OCI-LY3 (cell line): ENCODE measurements around the gene ATP2A3.

Experiments used
- H2AFZ ChIP-seq: fragments of 200-600, 300-600 bp; shearing (Covaris generic); 2 replicates; pipeline ENCODE4 v1.6.0; 2014; ENCODE audit warnings: antibody characterized with exemption, low read depth, low read length
- H3K27ac ChIP-seq: fragments of 200-600, 300-600 bp; sonication (generic); 2 replicates; pipeline ENCODE4 v1.5.1; 2014; ENCODE audit warnings: mild to moderate bottlenecking, low read length, moderate library complexity, mixed read lengths
- H3K27me3 ChIP-seq: fragments of 200-600, 300-600 bp; sonication (generic); 2 replicates; pipeline ENCODE4 v1.6.1; 2014; ENCODE audit warnings: low read depth, low read length, mixed read lengths
- H3K36me3 ChIP-seq: fragments of 200-600, 300-600 bp; sonication (generic); replicated peaks from 2 replicates; pipeline ENCODE3; 2014; ENCODE audit warnings: low read depth, low read length, mixed read lengths
- H3K4me1 ChIP-seq: fragments of 300-600, 200-600 bp; sonication (generic); 2 replicates; pipeline ENCODE4 v1.6.1; 2014; ENCODE audit warnings: low read length, mixed read lengths
- H3K4me2 ChIP-seq: fragments of 200-600, 300-600 bp; sonication (generic); 2 replicates; pipeline ENCODE4 v1.6.1; 2014; ENCODE audit warnings: low read length, mixed read lengths
- H3K4me3 ChIP-seq: fragments of 300-600, 200-600 bp; sonication (generic); 2 replicates; pipeline ENCODE4 v1.5.1; 2014; ENCODE audit warnings: antibody characterized with exemption, mild to moderate bottlenecking, low read length, moderate library complexity
- H3K79me2 ChIP-seq: fragments of 300-600, 200-600 bp; shearing (Covaris generic); 2 replicates; pipeline ENCODE4 v1.6.1; 2014; ENCODE audit warnings: mild to moderate bottlenecking, low read length, mixed read lengths
- H3K9ac ChIP-seq: fragments of 300-600, 200-600 bp; shearing (Covaris generic); 2 replicates; pipeline ENCODE4 v1.6.0; 2014; ENCODE audit warnings: mild to moderate bottlenecking, low read length, moderate library complexity
- H3K9me3 ChIP-seq: fragments of 200-600, 300-600 bp; shearing (Covaris generic); 2 replicates; pipeline ENCODE4 v1.6.1; 2014; ENCODE audit warnings: low read length, mixed read lengths; ENCODE audit not compliant: insufficient read depth
- H4K20me1 ChIP-seq: fragments of 200-600, 300-600 bp; sonication (generic); 2 replicates; pipeline ENCODE4 v1.6.1; 2016; ENCODE audit warnings: low read length, mixed read lengths; ENCODE audit not compliant: insufficient read depth
- EZH2phosphoT487 ChIP-seq: fragments of 200-600 bp; shearing (Covaris generic); IDR thresholded peaks from 2 replicates; pipeline ENCODE4 v1.6.1; 2018; ENCODE audit warnings: antibody characterized with exemption, mixed run types, low read depth
- TF ChIP-seq, protein P1 (sequence below): fragments of 200-600, 300-600 bp; sonication (generic); IDR thresholded peaks from 2 replicates; pipeline ENCODE4 v1.5.1; 2014; ENCODE audit warnings: antibody characterized with exemption, low read length, low read depth

Gene ATP2A3

DNA sequence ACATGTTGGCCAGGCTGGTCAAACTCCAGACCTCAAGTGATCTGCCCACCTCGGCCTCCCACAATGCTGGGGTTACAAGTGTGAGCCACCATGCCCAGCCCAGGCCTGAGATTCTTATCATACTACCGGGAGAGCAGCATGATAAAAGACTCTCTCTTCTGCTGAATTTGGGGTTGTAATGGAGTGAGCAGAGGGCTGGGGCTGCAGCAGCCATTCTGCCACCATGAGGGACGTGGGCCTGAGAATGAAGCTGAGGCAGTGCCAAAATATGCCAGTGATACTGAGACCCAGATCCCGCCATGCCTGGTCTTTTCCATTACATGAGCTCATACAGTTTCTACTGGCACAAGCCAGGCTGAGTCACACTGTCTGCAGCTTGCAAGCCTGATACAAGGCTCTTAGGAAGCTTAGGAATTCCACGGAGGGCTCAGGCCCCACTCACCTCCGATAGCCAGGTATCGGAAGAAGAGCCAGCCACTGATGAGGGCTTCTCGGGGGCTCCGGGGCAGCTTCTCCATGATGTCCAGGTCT, 28.3 kb downstream of the ATP2A3 start:
- no peak overlapping the region for H3K4me2 ChIP-seq
- H4K20me1 ChIP-seq: no peaks in the 10 kb centered on the region
- H3K4me1 ChIP-seq: no peaks in the 10 kb centered on the region
- H3K79me2 ChIP-seq: no peaks in the 10 kb centered on the region
- H3K9ac ChIP-seq: no peak overlapping the region
- no peak overlapping the region for H3K27ac ChIP-seq
- no peaks in the 10 kb centered on the region for H3K9me3 ChIP-seq
- peaks cover 27% of the 10 kb centered on the region for H3K36me3 ChIP-seq
- no peaks in the 10 kb centered on the region for H3K27me3 ChIP-seq
- TF ChIP-seq EZH2phosphoT487: no peak
- TF ChIP-seq, protein P1, sequence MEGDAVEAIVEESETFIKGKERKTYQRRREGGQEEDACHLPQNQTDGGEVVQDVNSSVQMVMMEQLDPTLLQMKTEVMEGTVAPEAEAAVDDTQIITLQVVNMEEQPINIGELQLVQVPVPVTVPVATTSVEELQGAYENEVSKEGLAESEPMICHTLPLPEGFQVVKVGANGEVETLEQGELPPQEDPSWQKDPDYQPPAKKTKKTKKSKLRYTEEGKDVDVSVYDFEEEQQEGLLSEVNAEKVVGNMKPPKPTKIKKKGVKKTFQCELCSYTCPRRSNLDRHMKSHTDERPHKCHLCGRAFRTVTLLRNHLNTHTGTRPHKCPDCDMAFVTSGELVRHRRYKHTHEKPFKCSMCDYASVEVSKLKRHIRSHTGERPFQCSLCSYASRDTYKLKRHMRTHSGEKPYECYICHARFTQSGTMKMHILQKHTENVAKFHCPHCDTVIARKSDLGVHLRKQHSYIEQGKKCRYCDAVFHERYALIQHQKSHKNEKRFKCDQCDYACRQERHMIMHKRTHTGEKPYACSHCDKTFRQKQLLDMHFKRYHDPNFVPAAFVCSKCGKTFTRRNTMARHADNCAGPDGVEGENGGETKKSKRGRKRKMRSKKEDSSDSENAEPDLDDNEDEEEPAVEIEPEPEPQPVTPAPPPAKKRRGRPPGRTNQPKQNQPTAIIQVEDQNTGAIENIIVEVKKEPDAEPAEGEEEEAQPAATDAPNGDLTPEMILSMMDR: no peak
- no peak overlapping the region for H2AFZ ChIP-seq
- H3K4me3 ChIP-seq: no peak overlapping the region

DNA sequence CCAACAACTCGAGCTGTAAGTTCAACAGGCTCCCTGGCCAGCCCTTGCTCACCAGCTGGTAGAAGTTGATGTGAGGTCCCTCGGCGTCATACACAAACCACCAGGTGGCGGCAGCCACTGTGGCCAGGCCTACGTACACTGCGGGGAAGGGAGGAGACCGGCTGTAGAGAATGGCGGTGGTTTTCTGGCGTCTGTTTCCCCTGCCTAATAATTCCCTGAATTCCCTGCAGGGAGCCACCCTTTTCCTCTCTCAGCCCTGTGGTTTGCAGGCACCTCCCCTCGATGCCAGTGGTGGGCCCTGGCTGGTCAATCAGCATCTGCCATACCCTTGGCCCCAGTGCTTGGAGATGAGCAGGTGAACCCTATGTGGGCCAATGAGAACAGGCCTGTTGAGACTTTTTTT, 29.1 kb downstream of the ATP2A3 start:
- H3K9me3 ChIP-seq: no peaks in the 10 kb centered on the region
- H3K27me3 ChIP-seq: no peaks in the 10 kb centered on the region
- no peaks in the 10 kb centered on the region for H3K79me2 ChIP-seq
- H4K20me1 ChIP-seq: no peaks in the 10 kb centered on the region
- no peak overlapping the region for H3K27ac ChIP-seq
- TF ChIP-seq, protein P1: peak; percentile 43
- TF ChIP-seq EZH2phosphoT487: no peak
- H2AFZ ChIP-seq: no peak overlapping the region
- H3K9ac ChIP-seq: no peak overlapping the region
- H3K4me2 ChIP-seq: no peak overlapping the region
- H3K4me1 ChIP-seq: no peaks in the 10 kb centered on the region
- no peak overlapping the region for H3K4me3 ChIP-seq
- peaks cover 25% of the 10 kb centered on the region for H3K36me3 ChIP-seq

DNA sequence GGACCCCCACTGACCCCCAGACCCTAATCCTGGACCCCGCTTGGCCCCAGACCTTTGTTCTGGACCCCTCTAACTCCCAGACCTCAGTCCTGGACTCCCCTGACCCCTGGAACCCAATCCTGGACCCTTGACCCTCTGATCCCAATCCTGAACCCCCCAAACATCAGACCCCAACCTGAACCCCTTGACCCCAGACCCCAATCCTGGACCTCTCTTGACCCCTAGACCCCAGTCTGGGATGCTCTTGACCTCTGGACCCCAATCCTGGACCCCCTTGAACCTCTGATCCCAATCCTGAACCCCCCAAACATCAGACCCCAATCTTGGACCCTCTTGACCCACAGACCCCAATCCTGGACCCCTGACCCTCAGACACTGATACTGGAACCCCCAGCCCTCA, 34.5 kb downstream of the ATP2A3 start:
- Histone ChIP-seq H2AFZ (no peak overlapping the region), H3K4me1 (no peaks in the 10 kb centered on the region), H3K9me3 (no peaks in the 10 kb centered on the region), H3K4me2 (no peak overlapping the region), H3K79me2 (no peaks in the 10 kb centered on the region), H3K36me3 (peaks cover 1% of the 10 kb centered on the region), H3K27me3 (no peaks in the 10 kb centered on the region), H4K20me1 (no peaks in the 10 kb centered on the region), H3K4me3 (no peak overlapping the region), H3K9ac (no peak overlapping the region), H3K27ac (no peak overlapping the region)
- no peak for TF ChIP-seq EZH2phosphoT487
- TF ChIP-seq, protein P1: no peak

DNA sequence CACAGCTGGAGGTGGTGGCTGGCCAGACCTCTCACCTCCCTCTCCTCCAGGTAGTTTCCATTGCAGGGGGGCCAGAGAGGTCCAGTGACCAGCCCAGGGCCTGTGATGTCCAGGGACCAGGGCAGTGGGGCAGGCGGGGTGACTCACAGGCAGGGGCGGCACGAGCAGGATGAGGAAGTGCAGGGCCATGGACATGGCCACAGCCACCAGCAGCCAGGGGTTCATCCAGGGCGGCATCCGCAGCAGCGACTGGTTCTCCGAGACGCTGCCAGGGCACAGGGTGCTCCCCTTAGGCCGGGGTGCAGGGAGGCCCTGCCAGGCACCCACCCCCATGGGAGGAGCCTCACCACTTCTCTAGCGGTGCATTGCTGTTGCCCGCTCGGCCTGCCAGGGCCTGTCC, 35.1 kb downstream of the ATP2A3 start:
- Histone ChIP-seq H3K4me3 (no peak overlapping the region), H3K9ac (no peak overlapping the region), H3K79me2 (no peaks in the 10 kb centered on the region), H3K27ac (no peak overlapping the region), H3K4me1 (no peaks in the 10 kb centered on the region), H3K27me3 (no peaks in the 10 kb centered on the region), H4K20me1 (no peaks in the 10 kb centered on the region), H2AFZ (no peak overlapping the region), H3K9me3 (no peaks in the 10 kb centered on the region), H3K4me2 (no peak overlapping the region), H3K36me3 (no peaks in the 10 kb centered on the region)
- TF ChIP-seq, protein P1: no peak
